ENCODE data around the gene PNN.
A peak's percentile ranks its signal among the peaks of the same experiment; 100 is the strongest.
"Not testable (repeated sequence)": the region's sequence is repeated elsewhere in the genome, so short reads cannot be mapped to it uniquely, and the experiment has no call there.

PNN gene

GRCh38 chr14:39174560-39175444 is at the start of gene PNN:
Gene PNN, plus strand, starts transcription at chr14:39175254. Its CDS starts 26 bp downstream, at chr14:39175280.
- peak; percentile 99 for FAIRE-seq
- DNase-seq (ENCODE audit: extremely low spot score, insufficient read length, low read depth) = peak; percentile 80

GRCh38 chr14:39137835-39138234 is 37.2 kb upstream of the PNN start:
- not testable (repeated sequence) for FAIRE-seq; DNase-seq (ENCODE audit: extremely low spot score, insufficient read length, low read depth)

GRCh38 chr14:39138440-39138839 is 36.6 kb upstream of the PNN start:
- FAIRE-seq = no peak
- DNase-seq (ENCODE audit: extremely low spot score, insufficient read length, low read depth) = no peak

GRCh38 chr14:39140170-39140569 is 34.9 kb upstream of the PNN start:
- DNase-seq (ENCODE audit: extremely low spot score, insufficient read length, low read depth) (no peak), FAIRE-seq (no peak)

GRCh38 chr14:39141623-39142022 is 33.4 kb upstream of the PNN start:
- not testable (repeated sequence) for FAIRE-seq; DNase-seq (ENCODE audit: extremely low spot score, insufficient read length, low read depth)

GRCh38 chr14:39143226-39143625 is 31.8 kb upstream of the PNN start:
- FAIRE-seq; DNase-seq (ENCODE audit: extremely low spot score, insufficient read length, low read depth): not testable (repeated sequence)

- DNase-seq (ENCODE audit: extremely low spot score, insufficient read length, low read depth) (no peak), FAIRE-seq (no peak)
These were observed 29.6 kb upstream of the PNN start for GRCh38 chr14:39145266-39145966.

- FAIRE-seq (no peak), DNase-seq (ENCODE audit: extremely low spot score, insufficient read length, low read depth) (no peak)
These were observed 20.4 kb upstream of the PNN start for GRCh38 chr14:39154594-39155189.

GRCh38 chr14:39157491-39157890 is 17.6 kb upstream of the PNN start:
- no peak for FAIRE-seq

GRCh38 chr14:39158222-39158858 is 16.7 kb upstream of the PNN start:
- DNase-seq (ENCODE audit: extremely low spot score, insufficient read length, low read depth) = no peak
- no peak for FAIRE-seq

More at GRCh38 chr14:39157491-39157890, 17.6 kb upstream of the PNN start:
- no peak for DNase-seq (ENCODE audit: extremely low spot score, insufficient read length, low read depth)

GRCh38 chr14:39160494-39160893 is 14.6 kb upstream of the PNN start:
- DNase-seq (ENCODE audit: extremely low spot score, insufficient read length, low read depth) (no peak), FAIRE-seq (no peak)

- FAIRE-seq; DNase-seq (ENCODE audit: extremely low spot score, insufficient read length, low read depth): not testable (repeated sequence)
These were observed 7.2 kb upstream of the PNN start for GRCh38 chr14:39167797-39168320.

GRCh38 chr14:39168591-39168990 is 6.5 kb upstream of the PNN start:
- FAIRE-seq = no peak
- DNase-seq (ENCODE audit: extremely low spot score, insufficient read length, low read depth) = no peak

GRCh38 chr14:39169541-39169900 is 5.5 kb upstream of the PNN start:
- DNase-seq (ENCODE audit: extremely low spot score, insufficient read length, low read depth) = no peak
- peak; percentile 38 for FAIRE-seq

- FAIRE-seq (no peak), DNase-seq (ENCODE audit: extremely low spot score, insufficient read length, low read depth) (no peak)
These were observed 1.9 kb upstream of the PNN start for GRCh38 chr14:39173198-39173597.

- DNase-seq (ENCODE audit: extremely low spot score, insufficient read length, low read depth) (no peak), FAIRE-seq (peak; percentile 31)
These were observed 600 bp downstream of the PNN start for GRCh38 chr14:39175445-39176262.

GRCh38 chr14:39176263-39177167 is 1.5 kb downstream of the PNN start:
- no peak for DNase-seq (ENCODE audit: extremely low spot score, insufficient read length, low read depth)
- no peak for FAIRE-seq

- no peak for FAIRE-seq
- DNase-seq (ENCODE audit: extremely low spot score, insufficient read length, low read depth) = no peak
These were observed 2.1 kb downstream of the PNN start for GRCh38 chr14:39177168-39177545.
